Mesendoderm (in vitro differentiated cells): ENCODE data around the gene SEL1L3.

ENCODE experiments used
- DNase-seq: peaks from one replicate; pipeline ENCODE4 v3.0.0; 2013
- H2AK5ac ChIP-seq: 2 replicates; pipeline ENCODE4 v1.6.1; 2013; ENCODE audit warnings: low read length, inconsistent platforms
- H2BK120ac ChIP-seq: 2 replicates; pipeline ENCODE4 v1.6.1; 2013; ENCODE audit warnings: low read depth, mild to moderate bottlenecking, low read length, moderate library complexity, mixed read lengths
- H2BK15ac ChIP-seq: replicated peaks from 2 replicates; pipeline ENCODE4 v1.6.1; 2013; ENCODE audit warnings: low read depth, mild to moderate bottlenecking, moderate library complexity
- H2BK5ac ChIP-seq: 2 replicates; pipeline ENCODE4 v1.6.1; 2013; ENCODE audit warnings: low read length, inconsistent platforms
- H3K18ac ChIP-seq: 2 replicates; pipeline ENCODE4 v1.6.1; 2013; ENCODE audit warnings: mild to moderate bottlenecking, low read length, mixed read lengths
- H3K23ac ChIP-seq: one replicate; pipeline ENCODE4 v1.6.1; 2013; ENCODE audit warnings: low read length
- H3K27ac ChIP-seq: 2 replicates; pipeline ENCODE4 v1.5.1; 2013; ENCODE audit warnings: low read depth, mild to moderate bottlenecking, inconsistent platforms, low read length, moderate library complexity
- H3K27me3 ChIP-seq: 2 replicates; pipeline ENCODE4 v1.6.1; 2013; ENCODE audit warnings: low read length, control low read depth, mild to moderate bottlenecking, inconsistent platforms; ENCODE audit not compliant: insufficient read depth, poor library complexity
- H3K36me3 ChIP-seq: 2 replicates; pipeline ENCODE4 v1.6.1; 2013; ENCODE audit warnings: low read length, inconsistent platforms; ENCODE audit not compliant: control insufficient read depth, insufficient read depth
- H3K4ac ChIP-seq: one replicate; pipeline ENCODE4 v1.6.1; 2013; ENCODE audit warnings: low read depth, mild to moderate bottlenecking, low read length, moderate library complexity
- H3K4me1 ChIP-seq: 2 replicates; pipeline ENCODE4 v1.6.1; 2013; ENCODE audit warnings: low read depth, low read length, inconsistent platforms; ENCODE audit not compliant: control insufficient read depth
- H3K4me2 ChIP-seq: 2 replicates; pipeline ENCODE4 v1.6.1; 2013; ENCODE audit warnings: low read length
- H3K4me3 ChIP-seq: 2 replicates; pipeline ENCODE4 v1.5.1; 2013; ENCODE audit warnings: mild to moderate bottlenecking, low read length
- H3K56ac ChIP-seq: one replicate; pipeline ENCODE4 v1.6.1; 2013; ENCODE audit warnings: low read length
- H3K79me1 ChIP-seq: 2 replicates; pipeline ENCODE4 v1.6.1; 2013; ENCODE audit warnings: low read length, inconsistent platforms
- H3K79me2 ChIP-seq: 2 replicates; pipeline ENCODE4 v1.6.1; 2013; ENCODE audit warnings: mild to moderate bottlenecking, low read length; ENCODE audit not compliant: control insufficient read depth, insufficient read depth
- H3K9ac ChIP-seq: 2 replicates; pipeline ENCODE4 v1.6.1; 2013; ENCODE audit warnings: low read length, inconsistent platforms
- H4K5ac ChIP-seq: one replicate; pipeline ENCODE4 v1.6.1; 2013; ENCODE audit warnings: low read length
- H4K8ac ChIP-seq: one replicate; pipeline ENCODE4 v1.6.1; 2013; ENCODE audit warnings: low read depth, mild to moderate bottlenecking, control low read depth, low read length, moderate library complexity
- WGBS: extraction: QIAGEN DNeasy Blood & Tissue Kit; methylation state at CpG from one replicate; pipeline ENCODE4 v1.1.7; 2013; ENCODE audit warnings: low lambda C conversion rate, missing lambda C conversion rate; ENCODE audit not compliant: insufficient coverage; ENCODE audit errors: extremely low coverage; 5-methylcytosine and 5-hydroxymethylcytosine counted together

SEL1L3 gene

GRCh38 chr4:25756503-25756902 lies 106.3 kb downstream of the SEL1L3 start:
- H3K56ac ChIP-seq, result no peak overlapping the region
- WGBS, result no CpG with 5 or more reads among the region's 5 CpGs
- no peak overlapping the region for H2BK15ac ChIP-seq
- H3K4ac ChIP-seq, result no peak overlapping the region
- H4K5ac ChIP-seq, result no peak overlapping the region
- no peak overlapping the region for H3K4me2 ChIP-seq
- no peaks in the 10 kb centered on the region for H3K79me2 ChIP-seq
- H3K9ac ChIP-seq, result no peak overlapping the region
- H3K18ac ChIP-seq, result no peak overlapping the region
- H3K4me3 ChIP-seq, result no peak overlapping the region
- no peaks in the 10 kb centered on the region for H3K79me1 ChIP-seq
- no peak overlapping the region for H3K27ac ChIP-seq
- no peak overlapping the region for H2BK120ac ChIP-seq
- no peak overlapping the region for H4K8ac ChIP-seq
- H2BK5ac ChIP-seq, result no peak overlapping the region
- no peaks in the 10 kb centered on the region for H3K4me1 ChIP-seq
- DNase-seq, result no peak
- no peaks in the 10 kb centered on the region for H3K27me3 ChIP-seq
- H3K36me3 ChIP-seq, result no peaks in the 10 kb centered on the region
- H2AK5ac ChIP-seq, result no peak overlapping the region
- no peak overlapping the region for H3K23ac ChIP-seq

GRCh38 chr4:25755911-25756310 lies 106.9 kb downstream of the SEL1L3 start:
- no peak overlapping the region for H3K4ac ChIP-seq
- H3K9ac ChIP-seq, result no peak overlapping the region
- H3K79me2 ChIP-seq, result no peaks in the 10 kb centered on the region
- no peak overlapping the region for H3K23ac ChIP-seq
- no peak for DNase-seq
- no peak overlapping the region for H2BK15ac ChIP-seq
- H4K5ac ChIP-seq, result no peak overlapping the region
- no peak overlapping the region for H2BK5ac ChIP-seq
- no peaks in the 10 kb centered on the region for H3K4me1 ChIP-seq
- H2AK5ac ChIP-seq, result no peak overlapping the region
- H3K79me1 ChIP-seq, result no peaks in the 10 kb centered on the region
- no CpG with 5 or more reads among the region's 9 CpGs for WGBS
- H4K8ac ChIP-seq, result no peak overlapping the region
- no peaks in the 10 kb centered on the region for H3K27me3 ChIP-seq
- H3K36me3 ChIP-seq, result no peaks in the 10 kb centered on the region
- no peak overlapping the region for H3K27ac ChIP-seq
- H3K18ac ChIP-seq, result no peak overlapping the region
- H3K4me3 ChIP-seq, result no peak overlapping the region
- no peak overlapping the region for H2BK120ac ChIP-seq
- H3K56ac ChIP-seq, result no peak overlapping the region
- H3K4me2 ChIP-seq, result no peak overlapping the region

GRCh38 chr4:25753239-25753638 lies 109.5 kb downstream of the SEL1L3 start:
- H3K79me2 ChIP-seq, result no peaks in the 10 kb centered on the region
- H4K8ac ChIP-seq, result no peak overlapping the region
- H3K27me3 ChIP-seq, result no peaks in the 10 kb centered on the region
- no peak overlapping the region for H3K23ac ChIP-seq
- no CpG with 5 or more reads among the region's 5 CpGs for WGBS
- no peak overlapping the region for H3K56ac ChIP-seq
- DNase-seq, result no peak
- no peak overlapping the region for H4K5ac ChIP-seq
- H3K18ac ChIP-seq, result no peak overlapping the region
- no peak overlapping the region for H2BK120ac ChIP-seq
- H3K36me3 ChIP-seq, result no peaks in the 10 kb centered on the region
- H3K27ac ChIP-seq, result no peak overlapping the region
- no peak overlapping the region for H2BK5ac ChIP-seq
- H3K4me3 ChIP-seq, result no peak overlapping the region
- H3K9ac ChIP-seq, result no peak overlapping the region
- H2BK15ac ChIP-seq, result no peak overlapping the region
- H2AK5ac ChIP-seq, result no peak overlapping the region
- no peak overlapping the region for H3K4me2 ChIP-seq
- H3K4ac ChIP-seq, result no peak overlapping the region
- no peaks in the 10 kb centered on the region for H3K4me1 ChIP-seq
- H3K79me1 ChIP-seq, result no peaks in the 10 kb centered on the region

- H3K27me3 ChIP-seq, result no peaks in the 10 kb centered on the region
- no peak overlapping the region for H2BK5ac ChIP-seq
- H3K18ac ChIP-seq, result no peak overlapping the region
- no peaks in the 10 kb centered on the region for H3K79me1 ChIP-seq
- H3K79me2 ChIP-seq, result no peaks in the 10 kb centered on the region
- no CpG with 5 or more reads among the region's 4 CpGs for WGBS
- H3K23ac ChIP-seq, result no peak overlapping the region
- no peaks in the 10 kb centered on the region for H3K36me3 ChIP-seq
- no peak overlapping the region for H2BK15ac ChIP-seq
- no peak overlapping the region for H3K27ac ChIP-seq
- no peak overlapping the region for H2BK120ac ChIP-seq
- H3K4me2 ChIP-seq, result no peak overlapping the region
- H4K5ac ChIP-seq, result no peak overlapping the region
- no peak overlapping the region for H4K8ac ChIP-seq
- DNase-seq, result no peak
- H3K4me3 ChIP-seq, result no peak overlapping the region
- no peak overlapping the region for H3K4ac ChIP-seq
- H3K56ac ChIP-seq, result no peak overlapping the region
- H3K9ac ChIP-seq, result no peak overlapping the region
- no peaks in the 10 kb centered on the region for H3K4me1 ChIP-seq
- no peak overlapping the region for H2AK5ac ChIP-seq
Measured at GRCh38 chr4:25750874-25751273, 111.9 kb downstream of the SEL1L3 start.

GRCh38 chr4:25749150-25749794 lies 113.5 kb downstream of the SEL1L3 start:
- H3K4me2 ChIP-seq, result no peak overlapping the region
- H3K4me3 ChIP-seq, result no peak overlapping the region
- no peak overlapping the region for H3K27ac ChIP-seq
- no peak overlapping the region for H2AK5ac ChIP-seq
- H3K27me3 ChIP-seq, result no peaks in the 10 kb centered on the region
- DNase-seq, result peak; percentile 16
- H4K5ac ChIP-seq, result no peak overlapping the region
- H3K4me1 ChIP-seq, result no peaks in the 10 kb centered on the region
- no peaks in the 10 kb centered on the region for H3K79me2 ChIP-seq
- no peaks in the 10 kb centered on the region for H3K79me1 ChIP-seq
- no peak overlapping the region for H2BK5ac ChIP-seq
- no peak overlapping the region for H3K23ac ChIP-seq
- no peak overlapping the region for H3K56ac ChIP-seq
- no peak overlapping the region for H3K9ac ChIP-seq
- H4K8ac ChIP-seq, result no peak overlapping the region
- H3K4ac ChIP-seq, result no peak overlapping the region
- no peaks in the 10 kb centered on the region for H3K36me3 ChIP-seq
- H2BK15ac ChIP-seq, result no peak overlapping the region
- H2BK120ac ChIP-seq, result no peak overlapping the region
- H3K18ac ChIP-seq, result no peak overlapping the region
- no CpG with 5 or more reads among the region's 5 CpGs for WGBS

GRCh38 chr4:25743971-25744370 lies 118.8 kb downstream of the SEL1L3 start:
- no CpG with 5 or more reads among the region's 3 CpGs for WGBS
- Histone ChIP-seq H3K36me3 (no peaks in the 10 kb centered on the region), H2BK5ac (no peak overlapping the region), H3K56ac (no peak overlapping the region), H3K4ac (no peak overlapping the region), H3K27ac (no peak overlapping the region), H3K23ac (no peak overlapping the region), H4K5ac (no peak overlapping the region), H3K79me1 (no peaks in the 10 kb centered on the region), H3K18ac (no peak overlapping the region), H2BK15ac (no peak overlapping the region), H3K4me3 (no peak overlapping the region), H2AK5ac (no peak overlapping the region), H3K27me3 (no peaks in the 10 kb centered on the region), H3K4me2 (no peak overlapping the region), H3K4me1 (no peaks in the 10 kb centered on the region), H3K9ac (no peak overlapping the region), H3K79me2 (no peaks in the 10 kb centered on the region), H2BK120ac (no peak overlapping the region), H4K8ac (no peak overlapping the region)
- DNase-seq, result peak; percentile 14
